Measurements from ENCODE around the gene ADCY5.
A peak's percentile ranks its signal among the peaks of the same experiment; 100 is the strongest.

ADCY5 gene

DNA sequence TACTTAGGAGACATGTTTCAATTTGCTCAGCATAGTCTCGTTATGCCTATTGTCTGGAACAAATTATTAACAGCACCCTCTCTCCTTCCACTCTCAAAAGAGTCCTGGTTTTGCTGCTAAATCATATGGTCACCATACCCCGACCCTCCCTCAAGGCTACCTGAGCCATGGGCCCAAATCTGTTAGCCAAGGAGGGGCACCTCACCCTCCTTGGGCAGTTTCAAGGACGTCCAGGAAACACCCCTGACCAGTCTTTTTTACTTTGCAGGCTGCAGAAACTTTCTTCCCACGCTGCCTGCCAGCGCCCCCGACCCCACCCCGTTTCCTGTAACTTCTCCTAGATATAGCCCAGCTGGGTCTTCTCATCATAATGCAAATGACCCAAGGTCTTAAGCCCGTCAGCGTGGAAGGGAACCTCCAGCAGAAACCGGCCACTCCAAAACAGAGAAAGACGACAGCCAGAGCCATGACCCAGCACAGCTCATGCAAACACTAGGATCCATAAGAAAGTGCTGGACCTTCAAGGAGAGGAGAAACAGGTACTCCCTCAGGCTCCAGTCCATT lies 62.3 kb downstream of the ADCY5 start:
- DNase-seq (ENCODE audit: low read depth), result no peak

DNA sequence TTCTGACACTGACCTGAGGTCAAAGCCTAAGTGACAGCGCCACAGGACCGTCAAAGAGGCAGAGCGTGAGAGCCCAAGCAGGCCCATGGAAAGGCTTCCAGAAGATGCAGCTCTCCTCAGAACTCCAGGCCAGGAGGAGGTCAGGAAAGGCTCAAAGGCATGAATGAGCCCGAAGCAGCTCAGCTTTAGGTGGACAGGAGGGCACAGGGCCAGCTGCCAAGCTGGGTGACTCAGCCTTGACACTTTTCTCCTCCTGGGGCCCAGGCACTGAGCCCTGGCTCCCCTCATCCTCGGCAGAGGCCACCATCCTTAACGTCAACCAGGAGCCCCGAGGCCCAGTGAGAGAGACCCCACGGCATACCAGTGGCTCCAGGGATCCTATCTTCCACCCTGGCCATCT lies 62.9 kb downstream of the ADCY5 start:
- DNase-seq (ENCODE audit: low read depth), result peak; percentile 11

DNA sequence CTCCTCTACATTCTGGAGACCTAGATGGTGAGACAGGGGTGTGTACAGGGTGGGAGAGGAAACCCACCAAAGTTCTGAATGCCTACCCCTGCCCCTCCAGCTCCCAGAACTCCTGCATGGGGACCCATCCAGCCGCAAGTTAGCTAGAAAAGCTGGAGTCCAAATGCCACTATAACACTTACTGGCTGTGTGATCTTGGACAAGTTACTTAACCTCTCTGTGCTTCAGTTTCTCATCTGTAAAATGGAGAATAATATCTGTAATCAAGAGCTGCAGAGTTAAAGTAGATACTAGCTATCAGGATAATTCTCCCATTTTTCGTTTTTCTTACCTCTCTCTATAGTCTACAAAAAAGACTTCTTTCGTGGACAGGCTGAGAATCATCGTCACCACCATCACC lies 63.4 kb downstream of the ADCY5 start:
- DNase-seq (ENCODE audit: low read depth), result no peak

DNA sequence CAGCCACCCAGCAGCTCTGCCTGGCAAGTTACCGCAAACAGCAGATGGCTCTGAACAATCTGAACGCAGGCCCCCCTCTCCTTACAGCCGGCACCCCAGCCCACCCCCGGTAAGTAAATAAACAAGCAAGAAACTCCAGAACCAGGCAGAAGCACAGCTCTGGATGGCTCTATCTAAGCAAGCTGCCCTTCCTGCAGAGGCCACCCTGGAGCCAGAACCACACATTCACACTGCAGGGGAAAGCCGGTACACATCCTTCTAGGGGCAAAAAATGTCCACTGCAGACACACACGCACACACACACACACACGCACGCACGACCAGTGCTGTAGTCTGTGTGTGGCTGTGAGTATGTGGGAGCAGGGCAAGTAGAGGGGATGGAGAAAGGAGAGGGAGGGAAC lies 63.9 kb downstream of the ADCY5 start:
- DNase-seq (ENCODE audit: low read depth), result peak; percentile 22

DNA sequence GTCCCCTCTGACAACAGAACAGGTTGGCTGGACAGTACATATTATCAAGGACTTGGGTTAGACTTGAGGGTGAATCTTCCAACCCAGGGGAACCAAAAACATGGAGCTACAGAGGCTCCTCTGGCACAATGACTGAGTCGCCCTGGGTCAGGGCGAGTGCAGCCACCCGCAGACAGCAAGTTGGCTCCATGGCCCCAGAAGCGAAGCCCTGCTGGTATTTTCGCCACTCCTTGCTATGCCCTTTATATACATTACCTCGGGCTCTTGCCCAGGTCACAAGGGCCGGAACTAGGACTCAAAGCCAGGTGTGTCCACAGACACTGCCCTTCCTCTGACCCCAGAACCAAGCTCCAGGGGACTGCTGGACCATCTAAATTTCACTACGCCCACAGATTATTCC lies 64.6 kb downstream of the ADCY5 start:
- DNase-seq (ENCODE audit: low read depth), result no peak

DNA sequence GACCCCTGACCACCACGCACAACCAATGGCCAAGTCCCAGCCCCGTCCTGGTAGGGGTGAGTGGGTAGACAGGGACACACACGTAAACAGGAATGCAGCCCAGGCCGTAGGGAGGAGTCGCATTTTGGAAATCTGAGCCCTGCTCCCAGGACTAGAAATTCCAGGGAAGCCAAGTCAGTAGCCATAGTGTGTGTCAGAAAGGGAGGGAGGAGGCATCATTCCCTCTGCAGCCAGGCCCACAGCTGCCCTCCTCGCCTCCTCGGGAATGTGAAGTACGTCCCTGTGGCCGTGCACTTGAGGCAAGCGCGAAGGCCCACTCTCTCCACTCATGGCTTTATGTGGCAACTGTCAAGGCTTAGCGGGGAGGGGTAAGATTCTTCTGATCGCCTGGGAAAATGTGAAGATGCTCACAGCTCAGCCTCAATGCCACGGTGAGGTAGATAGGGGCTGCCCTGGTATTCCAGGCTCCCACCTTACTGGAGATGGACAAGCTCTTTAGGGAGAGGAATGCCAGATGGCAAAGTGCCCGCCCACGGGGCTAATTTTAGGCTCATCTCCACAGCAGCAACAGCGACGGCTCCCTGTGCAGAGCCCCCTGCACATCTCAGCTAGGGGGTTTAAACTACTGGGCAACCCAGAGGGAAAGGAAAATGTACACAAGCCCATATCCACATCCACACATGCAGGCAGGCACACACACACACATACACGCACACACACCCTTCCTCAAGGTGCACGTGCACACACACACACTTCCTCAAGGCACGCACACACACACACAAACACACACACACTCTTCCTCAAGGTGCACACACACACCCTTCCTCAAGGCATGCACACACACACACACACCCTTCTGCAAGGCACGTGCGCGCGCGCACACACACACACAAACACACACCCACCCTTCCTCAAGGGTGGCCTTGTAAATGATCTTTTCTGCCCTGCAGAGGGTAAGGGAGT lies 65.5 kb downstream of the ADCY5 start:
- no peak for DNase-seq (ENCODE audit: low read depth)

DNA sequence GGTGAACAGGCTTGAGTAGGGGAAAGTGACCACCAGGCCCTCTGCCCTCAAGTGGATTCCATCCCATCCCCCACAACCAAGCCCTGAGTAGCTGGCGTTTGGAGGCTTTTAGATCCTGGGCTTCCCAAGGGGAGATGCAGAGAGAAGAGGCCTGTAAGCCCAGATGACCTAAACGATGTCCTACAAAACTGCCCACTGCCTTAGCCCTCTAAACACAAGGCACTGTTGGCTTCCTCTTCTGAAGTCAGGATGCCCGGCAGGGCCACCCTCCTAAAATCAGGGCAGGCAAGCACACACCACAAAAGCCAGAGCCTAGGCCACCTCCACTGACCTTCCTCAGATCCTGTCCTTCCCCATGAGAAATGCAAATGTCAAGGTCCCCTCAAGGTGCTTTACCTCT lies 68.6 kb downstream of the ADCY5 start:
- no peak for DNase-seq (ENCODE audit: low read depth)

DNA sequence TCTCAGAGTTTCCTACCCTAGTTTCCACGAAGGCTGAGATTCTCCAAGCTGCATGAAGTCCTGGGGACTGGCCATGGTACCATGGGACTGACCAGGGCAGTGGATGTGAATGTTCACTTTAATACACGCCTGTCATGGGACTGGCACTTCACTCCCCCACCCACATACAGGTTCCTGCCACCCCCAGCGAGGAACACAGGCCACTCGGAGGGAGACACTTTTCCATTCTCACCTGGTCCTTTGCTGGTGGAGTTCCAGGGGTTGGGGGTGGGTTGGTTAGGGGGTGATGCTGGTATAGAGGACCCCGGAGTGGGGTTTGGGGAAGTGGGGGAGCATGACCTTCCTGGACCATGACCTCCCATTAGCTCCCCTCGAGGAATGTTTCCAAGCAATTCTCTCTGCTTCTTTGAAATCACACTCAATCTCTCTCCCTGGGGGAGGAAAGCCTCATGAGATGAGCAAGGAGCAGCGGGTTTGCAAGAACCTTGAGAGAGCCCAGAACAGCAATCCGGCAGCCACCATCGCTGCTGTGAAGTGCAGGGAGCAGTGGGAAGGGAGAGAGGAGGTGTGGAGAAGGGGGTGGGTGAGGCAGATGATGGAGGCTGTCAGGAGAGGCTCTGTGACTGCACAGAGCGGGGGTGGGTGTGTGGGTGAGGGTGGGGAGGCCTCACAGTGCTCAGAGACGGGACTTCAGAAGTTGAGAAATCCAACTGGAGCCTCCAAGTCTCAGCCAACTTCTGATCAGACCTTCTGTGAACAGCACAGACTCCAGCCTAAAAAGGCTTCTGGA lies 69.7 kb downstream of the ADCY5 start:
- no peak for DNase-seq (ENCODE audit: low read depth)

DNA sequence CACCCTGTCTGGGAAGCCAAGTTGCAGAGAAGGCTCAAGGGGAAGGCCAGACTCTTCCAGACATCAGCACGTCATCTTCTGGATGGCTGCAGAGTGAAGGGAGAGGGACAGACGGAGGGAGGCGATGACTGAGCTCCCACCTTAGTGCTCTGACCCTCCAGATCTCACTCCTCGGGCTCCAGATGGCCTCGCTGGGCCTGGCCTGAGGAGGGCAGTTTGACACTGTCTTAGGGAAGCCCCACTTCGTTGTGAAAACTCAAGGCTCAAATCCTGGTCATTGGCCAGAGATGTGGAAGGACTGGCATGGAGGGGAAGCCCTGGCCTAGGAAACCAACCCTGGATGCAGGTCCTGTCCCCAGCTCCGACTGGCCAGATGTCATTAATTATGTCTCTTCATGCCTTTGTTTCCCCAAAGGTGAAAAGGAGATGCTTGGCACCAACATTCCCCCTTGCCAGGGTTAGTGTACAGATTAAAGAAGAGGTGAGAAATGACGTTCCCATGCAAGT lies 70.4 kb downstream of the ADCY5 start:
- no peak for DNase-seq (ENCODE audit: low read depth)

DNA sequence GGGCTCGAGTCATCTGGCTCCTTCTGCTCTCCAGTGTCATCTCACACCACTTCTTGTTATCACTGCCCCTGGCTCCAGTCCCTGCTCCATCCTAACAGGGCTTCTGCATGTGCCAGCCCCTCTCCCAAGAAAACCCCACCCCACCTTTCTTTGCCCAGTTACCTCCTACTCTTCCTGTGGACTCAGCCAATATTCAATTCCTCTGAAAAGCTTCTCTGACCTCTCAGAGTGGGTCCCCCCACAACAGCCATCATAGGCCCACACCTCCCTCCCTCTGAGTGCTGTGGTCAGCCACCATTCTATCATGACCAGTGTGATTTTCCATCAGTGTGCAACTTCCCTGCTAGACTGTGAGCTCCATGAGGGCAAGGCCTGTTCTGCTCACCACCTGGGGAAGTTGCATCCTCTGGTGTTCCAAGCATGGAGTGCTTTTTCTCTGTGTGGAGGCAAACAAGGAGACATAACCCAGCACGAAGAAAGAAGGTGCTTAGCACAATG lies 71.6 kb downstream of the ADCY5 start:
- DNase-seq (ENCODE audit: low read depth), result no peak

DNA sequence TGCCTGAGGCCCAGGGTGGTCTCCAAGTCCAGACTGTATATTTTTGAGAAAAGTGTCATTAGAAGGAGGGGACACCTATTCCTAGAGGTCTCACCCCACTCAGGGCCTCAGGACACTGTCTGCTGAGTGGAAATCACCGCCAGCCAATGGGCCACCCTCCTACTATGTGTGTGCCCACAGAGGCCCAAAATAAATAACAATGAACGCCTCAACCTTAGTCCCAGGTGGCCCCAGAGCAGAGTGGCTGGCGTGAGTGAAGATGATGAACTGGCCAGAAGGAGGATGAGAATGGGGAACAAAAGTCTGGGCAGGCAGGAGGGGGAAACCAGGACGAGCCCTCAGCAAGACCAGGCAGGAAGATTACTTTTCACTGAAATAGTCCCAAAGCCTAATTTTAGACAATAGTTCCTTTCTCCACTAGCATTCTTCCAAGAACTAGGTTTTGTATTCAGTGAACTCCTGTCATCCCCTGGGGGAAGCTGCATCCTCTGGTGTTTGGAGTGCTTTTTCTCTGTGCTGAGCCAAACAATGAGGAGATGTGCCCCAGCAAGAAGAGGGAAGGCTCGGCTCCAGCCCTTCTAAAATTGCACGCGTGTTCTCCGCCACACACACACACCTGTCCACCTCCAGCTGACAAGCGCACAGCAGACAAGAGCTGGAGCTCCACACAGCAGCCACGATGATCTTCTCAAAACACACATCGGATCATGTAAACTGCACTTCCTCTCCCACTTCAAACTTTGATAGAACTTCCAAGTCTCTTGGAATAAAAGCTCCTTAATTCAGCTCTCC lies 72.2 kb downstream of the ADCY5 start:
- DNase-seq (ENCODE audit: low read depth), result no peak

DNA sequence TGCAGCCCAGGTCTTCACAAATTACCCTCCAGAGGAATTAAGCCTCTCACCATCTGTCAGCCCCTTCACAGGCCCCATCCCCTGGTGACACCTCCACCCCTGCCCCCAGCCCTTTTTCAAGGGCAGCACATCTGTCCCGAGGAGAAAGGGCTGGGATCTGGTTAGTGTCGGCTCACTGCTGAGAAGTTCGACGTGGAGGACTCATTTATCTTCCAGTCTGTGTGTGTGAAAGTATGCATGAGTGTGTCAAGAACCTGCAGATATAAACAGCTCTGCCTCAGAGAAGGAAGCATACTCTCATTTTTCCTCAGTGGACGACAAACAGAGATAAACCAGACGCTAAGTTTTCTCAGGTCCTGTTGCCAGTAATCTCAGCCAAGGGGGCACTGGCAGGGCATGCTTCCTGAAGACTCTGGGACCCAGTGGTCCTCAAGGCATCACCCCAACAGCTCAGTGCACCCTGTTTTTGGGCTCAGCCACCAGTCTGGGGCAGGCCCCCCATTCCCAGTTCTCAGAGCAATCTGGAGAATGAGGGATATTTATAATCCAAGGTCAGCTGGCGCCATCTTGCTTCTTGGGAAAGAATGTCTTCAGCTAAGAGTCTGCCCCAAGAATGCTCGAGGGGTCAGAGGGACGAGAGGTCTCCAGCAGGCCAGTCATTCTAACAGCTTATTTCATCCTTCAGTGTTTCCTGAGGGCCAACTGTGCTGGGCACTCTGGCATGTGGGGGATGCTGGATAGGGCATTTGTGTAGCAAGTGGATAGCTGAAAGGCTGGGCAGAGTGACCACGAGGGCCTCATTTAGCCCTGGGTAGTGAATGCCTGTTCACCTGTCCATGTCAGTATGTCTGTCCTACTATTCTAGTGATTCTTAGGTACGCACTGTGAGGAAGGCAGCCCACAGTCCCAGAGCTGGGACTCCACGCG lies 73.6 kb downstream of the ADCY5 start:
- no peak for DNase-seq (ENCODE audit: low read depth)

DNA sequence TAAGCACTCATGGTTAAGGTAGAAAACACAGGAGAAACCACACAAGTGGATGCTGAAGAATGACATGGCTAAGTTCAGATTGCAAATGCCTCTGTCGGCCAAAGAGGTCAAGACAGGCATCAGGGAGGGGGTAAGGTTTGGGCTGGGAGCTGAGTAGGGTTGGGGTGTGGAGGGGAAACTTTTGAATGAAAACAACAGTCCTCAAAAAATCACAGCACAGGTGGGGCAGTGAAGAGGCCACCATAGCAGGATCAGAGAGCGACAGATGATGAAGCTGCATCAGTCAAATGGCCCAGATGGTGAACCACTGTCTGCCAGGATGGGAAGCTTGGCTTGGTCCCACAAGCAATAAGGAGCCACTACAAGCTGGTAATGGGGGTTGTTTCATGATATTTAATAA lies 74.9 kb downstream of the ADCY5 start:
- no peak for DNase-seq (ENCODE audit: low read depth)

DNA sequence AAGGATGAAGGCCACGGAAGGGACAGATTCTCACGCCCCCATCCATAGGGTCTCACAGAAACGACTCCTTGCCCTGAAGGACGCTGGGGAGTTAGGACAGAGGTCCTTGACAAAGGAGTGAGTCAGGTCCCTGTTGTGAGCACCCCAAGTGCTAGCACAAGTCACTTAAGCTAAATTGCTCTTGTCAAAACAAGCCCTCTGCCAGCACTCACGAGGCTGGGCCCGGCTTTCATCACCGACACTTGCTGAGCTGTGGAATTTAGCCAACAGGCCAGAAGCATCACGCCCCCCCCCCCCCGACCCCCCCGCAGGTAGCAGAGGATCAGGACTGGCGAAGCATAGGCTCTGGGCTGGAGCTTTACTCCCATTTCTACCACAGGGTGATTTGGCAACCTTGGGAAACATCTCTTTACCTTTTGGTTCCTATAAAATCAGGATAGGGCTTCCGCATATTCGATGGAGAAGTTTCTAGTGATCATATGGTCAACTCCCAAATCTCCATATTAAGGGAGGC lies 75.4 kb downstream of the ADCY5 start:
- DNase-seq (ENCODE audit: low read depth), result no peak

DNA sequence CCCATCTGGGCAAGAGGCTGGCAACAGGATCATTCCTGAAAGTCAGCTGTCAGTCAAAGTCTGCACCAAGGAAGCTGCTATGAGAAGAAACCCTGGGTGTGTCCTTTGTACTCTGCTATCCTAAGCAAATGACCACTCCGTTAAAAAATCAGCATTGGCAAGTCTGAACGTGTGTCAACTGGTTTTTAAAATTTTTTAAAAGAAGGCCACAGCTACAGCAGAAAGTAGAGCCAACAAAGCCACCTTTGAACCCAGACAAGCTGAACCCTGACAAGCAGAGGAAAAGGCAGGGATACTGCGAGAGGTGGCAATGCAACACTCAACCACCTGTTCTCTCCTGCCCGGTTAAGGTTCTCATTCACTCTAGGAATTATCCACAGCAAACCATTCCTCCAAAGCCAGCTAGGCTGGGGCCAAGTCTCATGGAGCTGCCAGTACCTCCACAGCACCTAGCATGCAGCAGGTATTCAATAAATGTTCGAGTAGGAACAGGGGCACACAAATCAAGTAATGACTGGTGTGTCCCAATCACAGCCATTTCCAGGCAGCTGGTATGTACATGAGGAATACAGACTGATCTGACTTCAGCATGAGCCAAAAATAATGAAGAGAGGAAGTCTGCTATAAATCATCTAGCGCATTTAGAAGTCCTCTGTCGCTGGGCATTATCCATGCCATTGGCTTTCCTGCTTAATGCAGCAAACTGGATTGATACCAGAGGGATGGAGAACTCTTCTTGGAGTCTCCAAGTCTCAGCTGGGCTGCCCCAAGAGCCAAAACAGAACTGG lies 76.0 kb downstream of the ADCY5 start:
- no peak for DNase-seq (ENCODE audit: low read depth)

DNA sequence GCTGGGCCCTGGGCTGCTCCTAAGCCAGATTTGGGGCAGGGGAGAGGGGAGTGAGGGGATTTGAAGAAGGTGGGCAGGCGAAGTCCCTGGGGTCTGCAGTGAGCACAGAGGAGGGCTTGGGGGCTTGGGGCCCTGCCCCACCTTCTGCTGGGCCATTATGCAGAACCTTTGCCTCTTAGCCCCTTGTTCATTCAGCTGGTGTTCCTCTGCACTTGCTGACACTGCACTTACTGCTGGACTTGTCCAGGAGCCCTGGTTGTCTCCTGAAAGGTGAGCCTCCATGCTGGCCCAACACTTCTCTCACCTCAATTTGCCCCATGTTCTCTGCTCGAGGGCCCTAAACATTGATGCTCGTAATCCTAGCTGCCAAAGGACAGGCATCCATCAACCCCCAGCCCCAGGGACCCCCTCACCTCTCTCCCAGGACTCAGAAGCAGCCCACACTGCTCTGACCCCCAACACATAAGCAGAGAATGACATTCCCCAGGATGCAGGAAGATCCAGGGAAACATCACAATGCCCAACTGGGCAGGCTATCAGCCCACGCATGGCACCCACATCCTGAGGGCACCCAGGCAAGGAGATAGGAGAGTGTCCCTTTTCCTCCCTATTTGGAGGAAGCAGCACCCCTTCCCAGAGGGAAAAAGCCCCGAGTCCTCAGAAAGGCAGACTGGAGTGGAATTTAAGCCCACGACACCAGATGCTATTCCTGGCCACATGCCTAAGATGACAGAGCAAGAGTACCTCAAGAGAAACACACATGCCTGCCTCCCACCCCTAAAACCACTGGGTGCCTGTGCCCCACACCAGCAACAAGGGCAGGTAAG lies 76.8 kb downstream of the ADCY5 start:
- no peak for DNase-seq (ENCODE audit: low read depth)

DNA sequence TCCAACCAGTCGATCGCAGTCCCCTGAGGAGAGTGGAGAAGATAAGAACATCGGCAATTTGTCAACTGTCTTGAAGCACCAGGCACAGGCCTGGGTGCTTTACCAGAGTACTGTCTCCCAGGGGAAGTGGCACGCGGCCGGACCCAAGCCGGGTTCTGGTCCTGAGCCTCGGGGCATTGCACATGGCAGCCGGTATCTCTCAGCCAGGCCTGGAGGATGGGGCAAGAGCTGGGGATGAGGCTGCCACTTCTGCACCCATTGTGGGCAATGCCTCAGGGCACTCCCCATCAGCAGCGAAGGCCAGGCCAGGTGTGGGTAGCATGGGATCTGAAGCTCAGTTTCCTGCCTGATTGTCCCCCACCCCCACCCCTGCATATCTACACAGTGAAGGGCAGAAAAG lies 77.5 kb downstream of the ADCY5 start:
- no peak for DNase-seq (ENCODE audit: low read depth)

DNA sequence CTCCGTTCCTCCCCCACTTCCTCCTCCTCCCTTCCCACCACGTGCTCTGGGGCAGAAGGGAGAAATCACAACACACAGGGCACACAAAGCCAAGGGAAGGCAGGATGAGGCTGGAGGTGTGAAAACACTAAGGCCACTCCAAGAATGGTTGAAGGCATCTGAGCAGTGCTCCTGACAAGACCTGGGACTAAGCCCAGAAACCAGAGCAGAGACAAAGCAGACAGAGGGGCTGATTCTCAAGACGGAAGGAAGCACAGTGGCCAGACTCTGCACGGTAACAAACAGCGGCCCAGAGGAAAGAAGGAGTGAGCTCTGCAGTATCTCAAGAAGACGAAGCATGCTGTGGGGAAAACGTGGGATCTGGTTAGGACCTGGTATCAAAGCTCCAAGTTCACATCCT lies 78.1 kb downstream of the ADCY5 start:
- DNase-seq (ENCODE audit: low read depth), result no peak

DNA sequence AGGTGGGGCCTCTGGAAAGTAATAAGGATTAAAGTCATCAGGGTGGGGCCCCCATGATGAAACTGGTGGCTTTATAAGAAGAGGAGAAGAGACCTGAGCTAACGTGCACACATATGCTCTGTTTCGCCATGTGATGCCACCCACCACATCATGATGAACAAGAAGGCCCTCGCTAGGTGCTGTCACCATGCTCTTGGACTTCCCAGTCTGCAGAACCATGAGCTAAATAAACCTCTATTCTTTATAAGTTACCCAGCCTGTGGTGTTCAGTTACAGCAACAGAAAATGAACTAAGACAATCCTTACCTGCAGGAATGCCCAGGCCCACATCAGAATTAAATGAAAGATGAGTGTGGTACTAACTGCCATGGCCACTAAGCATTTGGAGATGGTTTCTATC lies 79.8 kb downstream of the ADCY5 start:
- DNase-seq (ENCODE audit: low read depth), result no peak
